ENCODE results near the gene CRYBB3. TPM values are rescaled to one million over a fixed set of nuclear protein-coding genes. Genes with fewer than 3 reads are reported as not detected.

The CRYBB3 gene
- total and polyA plus RNA-seq, 10 of the 15 experiments (the other 5 are each of a cell fraction or from before 2014, with no cell fraction given) = 0.26 TPM; not detected in 9

- TF ChIP-seq KDM1A (IDR thresholded peaks at IDR 0.05; ENCODE audit: borderline replicate concordance) = no peak
Measured at GRCh38 chr22:25161916-25162530, 37.6 kb upstream of the CRYBB3 start (continued).

GRCh38 chr22:25162561-25162960 lies 37.1 kb upstream of the CRYBB3 start:
- 6% methylated on average over 1 of the region's 1 CpG for WGBS (ENCODE audit: insufficient coverage, insufficient replicate concordance, low lambda C conversion rate, missing lambda C conversion rate)
- H3K27me3 ChIP-seq (replicated peaks in 1 of 2; ENCODE audit: control insufficient read depth in 2 of 2, insufficient read depth in 2 of 2, low read length in 1 of 2) = peaks cover 0 to 4% of the 10 kb centered on the region in 2 experiments; a peak in 3 of 4 replicates
- H2AFZ ChIP-seq (ENCODE audit: control insufficient read depth, low read depth, low read length) = no peak overlapping the region
- no peak overlapping the region for H3K9ac ChIP-seq (ENCODE audit: control insufficient read depth, insufficient read depth, low read length)
- peak; percentile 77 for TF ChIP-seq ZBTB40 (IDR thresholded peaks at IDR 0.05; ENCODE audit: borderline replicate concordance)
- TF ChIP-seq ATF7 (IDR thresholded peaks at IDR 0.05; ENCODE audit: low read depth) = no peak
- H3K9me3 ChIP-seq (replicated peaks; ENCODE audit: control insufficient read depth, insufficient read depth, low read length) = no peaks in the 10 kb centered on the region
- H3K79me2 ChIP-seq (ENCODE audit: control insufficient read depth, insufficient read depth, low read length) = no peaks in the 10 kb centered on the region
- ChIA-PET SMC1A (ENCODE audit: uncharacterized antibody, unreplicated experiment) (no interaction called here), POLR2A (no interaction called here), RAD21 (ENCODE audit: unreplicated experiment) (no interaction called here), CTCF (no interaction called here)
- H3K4me1 ChIP-seq (ENCODE audit: control insufficient read depth, insufficient read depth, low read length) = no peaks in the 10 kb centered on the region
- no peak overlapping the region for H3K4me2 ChIP-seq (ENCODE audit: control insufficient read depth, insufficient read depth)
- FAIRE-seq (no peak), ATAC-seq (no peak), DNase-seq (ENCODE audit: low read depth, low spot score) (no peak)
- H3K4me3 ChIP-seq = no peak overlapping the region
- H3K36me3 ChIP-seq (ENCODE audit: control insufficient read depth in 2 of 2, insufficient read depth in 2 of 2, low read length in 1 of 2) = no peaks in the 10 kb centered on the region
- in situ Hi-C loops (cut with MboI) (no loop called here), intact Hi-C loops (cut with micrococcal nuclease; ENCODE audit: unreplicated experiment) (no loop called here)
- H4K20me1 ChIP-seq (ENCODE audit: control insufficient read depth, insufficient read depth) = no peaks in the 10 kb centered on the region
- no TSS peak for BruUV-seq (replicated peaks)
- no peak overlapping the region for H3K27ac ChIP-seq (ENCODE audit: control insufficient read depth, insufficient read depth)

Measured in GM12878 (cell line).